H1 (cell line): ENCODE results near the gene ERICH2. TPM values are rescaled to one million over a fixed set of nuclear protein-coding genes. Genes with fewer than 3 reads are reported as not detected.

ENCODE experiments used
- BCL11A ChIP-seq, 2 experiments: IDR thresholded peaks; one replicate each; pipeline ENCODE4 v1.6.1; 2011; ENCODE audit warnings: low read depth in 2 of 2, low read length in 2 of 2, mild to moderate bottlenecking in 2 of 2
- NRF1 ChIP-seq: IDR thresholded peaks from 2 replicates; pipeline ENCODE4 v1.6.1; 2011; ENCODE audit warnings: mild to moderate bottlenecking, low read depth, low read length, improper control_type of control experiment
- RAD21 ChIP-seq, 2 experiments: IDR thresholded peaks in 1 of 2; conservative IDR thresholded peaks in 1 of 2; 2 replicates each; pipeline ENCODE4 v1.6.1; 2011; ENCODE audit warnings: low read depth in 2 of 2, low read length in 2 of 2, improper control_type of control experiment in 1 of 2, inconsistent platforms in 1 of 2, mild to moderate bottlenecking in 1 of 2, moderate library complexity in 1 of 2
- SAP30 ChIP-seq: fragments of 300-600 bp; sonication (generic); IDR thresholded peaks from 2 replicates; pipeline ENCODE4 v1.7.1; 2012; ENCODE audit warnings: low read length, moderate library complexity, mild to moderate bottlenecking, inconsistent platforms; ENCODE audit not compliant: insufficient read depth, insufficient replicate concordance
- SIX5 ChIP-seq: IDR thresholded peaks from 2 replicates; pipeline ENCODE4 v1.6.1; 2011; ENCODE audit warnings: mild to moderate bottlenecking, low read depth, low read length
- ZNF274 ChIP-seq: IDR thresholded peaks from 2 replicates; pipeline ENCODE4 v1.7.0; 2012; ENCODE audit warnings: low read length, borderline replicate concordance; ENCODE audit errors: extremely low read depth
- polyA plus RNA-seq, 7 experiments: library from polyadenylated mRNA; depleted of rRNA in 3 of 7; stranded (reverse) in 5 of 7; unstranded in 2 of 7; fragments of >200 nt in 5 of 7; fragments of 200-250 nt in 2 of 7; gene quantifications; 1 replicate in 5 of 7; 2 replicates in 1 of 7; 4 replicates in 1 of 7; pipeline versions ENCODE4 v1.2.1 to v1.2.3, GENCODE V29; 2011 to 2013; ENCODE audit warnings: missing spikeins in 2 of 7, mixed read lengths in 2 of 7
- total RNA-seq: library from RNA; stranded (reverse); fragmentation: NEBNext Ultra II Directional; extraction: Animal tissue kit (Norgen Biotek cat#: 25700); gene quantifications from 2 replicates; pipeline ENCODE4 v1.2.1, GENCODE V29; 2021

ERICH2 gene
- total and polyA plus RNA-seq, 2 of the 8 experiments (the other 6 are each of a cell fraction or from before 2014, with no cell fraction given): 0.20 to 2.1 TPM

GRCh38 chr2:170783549-170783948 is 13.4 kb downstream of the ERICH2 start (continued):
- TF ChIP-seq SIX5 (no peak), RAD21 (IDR thresholded peaks at IDR 0.05 in 1 of 2, conservative IDR thresholded peaks at IDR 0.05 in 1 of 2; ENCODE audit: low read depth in 2 of 2, low read length in 2 of 2) (no peak), ZNF274 (no peak), NRF1 (no peak), SAP30 (no peak), BCL11A (IDR thresholded peaks at IDR 0.05; ENCODE audit: low read depth in 2 of 2, low read length in 2 of 2) (no peak)
- TF ChIP-seq, all 59 proteins: peak for 0
